Transverse colon (tissue), 4 donors: ENCODE data around the gene ASB15. TPM values are rescaled to one million over a fixed set of nuclear protein-coding genes. Genes with fewer than 3 reads are reported as not detected.

Experiments
- DNase-seq: peaks from one replicate; pipeline ENCODE4 v3.0.0-alpha.2; 2019
- H3K27ac ChIP-seq, 4 donors: fragments of 200-600 bp; sonication (generic); 2 replicates each; pipeline ENCODE4 v1.5.1; 2016 to 2018; ENCODE audit warnings: inconsistent platforms in 4 of 4
- H3K27me3 ChIP-seq: fragments of 200-600 bp; sonication (generic); 2 replicates; pipeline ENCODE4 v1.5.1; 2017; ENCODE audit warnings: inconsistent platforms
- H3K36me3 ChIP-seq, 4 donors: fragments of 200-600 bp; sonication (generic); 2 replicates each; pipeline ENCODE4 v1.5.1; 2017 to 2019; ENCODE audit warnings: inconsistent platforms in 4 of 4
- H3K4me1 ChIP-seq, 4 donors: fragments of 200-600 bp; sonication (generic); 2 replicates each; pipeline ENCODE4 v1.5.1; 2017 to 2020; ENCODE audit warnings: inconsistent platforms in 4 of 4
- H3K4me3 ChIP-seq, 4 donors: fragments of 200-600 bp; sonication (generic); 1 replicate in 1 of 4; 2 replicates in 3 of 4; pipeline versions ENCODE4 v1.5.1 to v1.6.1; 2017 to 2019; ENCODE audit warnings: inconsistent platforms in 4 of 4
- H3K9me3 ChIP-seq, 2 donors: fragments of 200-600 bp; sonication (generic); 2 replicates each; pipeline ENCODE4 v1.5.1; 2017 to 2019; ENCODE audit warnings: inconsistent platforms in 2 of 2
- EP300 ChIP-seq: sonication (generic); formaldehyde crosslinking; IDR thresholded peaks from one replicate; pipeline ENCODE4 v1.6.1; 2017; ENCODE audit warnings: antibody characterized with exemption, low read depth
- POLR2A ChIP-seq: fragments of 450-650 bp; IDR thresholded peaks from one replicate; pipeline ENCODE4 v1.6.1; 2016; ENCODE audit warnings: antibody characterized with exemption, mild to moderate bottlenecking, moderate library complexity
- POLR2AphosphoS5 ChIP-seq, 3 donors: sonication (generic); formaldehyde crosslinking; IDR thresholded peaks; one replicate each; pipeline ENCODE4 v1.6.1; 2016; ENCODE audit warnings: antibody characterized with exemption in 3 of 3
- WGBS, 2 donors: methylation state at CpG; one replicate each; pipeline ENCODE4 v1.1.5; 2018; ENCODE audit warnings: low coverage in 1 of 2; 5-methylcytosine and 5-hydroxymethylcytosine counted together
- in situ Hi-C, 4 donors: fragments of 200-750 bp; cut with MboI; loops; one replicate each; pipeline versions ENCODE4 v1.15.0 to v1.15.1; 2017; ENCODE audit warnings: low sequenced_read_pairs in 3 of 4, low pct_ligation_motif_present in 1 of 4, low pct_unique_long_range_greater_than_20kb in 1 of 4
- intact Hi-C: fragments of 100-400 bp; cut with DNase I; formaldehyde crosslinking; loops from one replicate; pipeline ENCODE4 v1.15.1; 2023; ENCODE audit warnings: low total_unique reads
- total RNA-seq, 4 donors: library from RNA; depleted of rRNA; stranded (reverse); fragments of >200 nt; gene quantifications; one replicate each; pipeline ENCODE4 v1.1.0, GENCODE V29; 2016
- TF ChIP-seq, protein P1 (sequence below), 5 experiments: fragments of 200-600 bp in 3 of 5; fragments of 450-650 bp in 2 of 5; sonication (generic) in 3 of 5; IDR thresholded peaks; 1 replicate in 2 of 5; 2 replicates in 3 of 5; pipeline ENCODE4 v1.5.1; 2016 to 2017; ENCODE audit warnings: antibody characterized with exemption in 5 of 5, inconsistent platforms in 3 of 5, mild to moderate bottlenecking in 2 of 5, moderate library complexity in 1 of 5

Gene ASB15
- total RNA-seq, 4 donors from 2014 or later: not detected

DNA sequence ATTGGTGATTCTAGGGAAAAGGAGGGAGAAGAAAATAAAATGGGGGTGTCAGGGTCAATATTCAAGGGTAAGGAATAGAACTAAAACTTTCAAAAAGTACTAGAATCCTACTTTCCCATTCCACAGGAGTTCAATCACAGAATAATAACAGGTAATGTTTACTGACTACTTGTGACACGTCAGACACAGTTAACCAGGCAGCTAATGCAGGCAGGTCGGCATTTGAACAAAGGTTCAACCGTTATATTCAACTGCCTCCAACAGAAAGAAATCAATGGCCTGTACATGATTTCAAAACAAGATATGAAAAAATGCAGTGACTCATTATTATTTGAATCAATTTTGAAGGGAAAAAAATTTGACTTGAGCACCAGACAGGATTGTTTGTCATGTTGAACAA lies 3.1 kb downstream of the ASB15 start:
- Histone ChIP-seq H3K27ac (no peak overlapping the region), H3K9me3 (no peaks in the 10 kb centered on the region), H3K4me1 (no peaks in the 10 kb centered on the region), H3K36me3 (no peaks in the 10 kb centered on the region), H3K27me3 (no peaks in the 10 kb centered on the region), H3K4me3 (no peak overlapping the region)
- DNase-seq: no peak
- 61 to 62% methylated on average over 3 of the region's 3 CpGs for WGBS, 2 donors
- intact Hi-C loops (no loop called here), in situ Hi-C loops (no loop called here)
- TF ChIP-seq, protein P1, sequence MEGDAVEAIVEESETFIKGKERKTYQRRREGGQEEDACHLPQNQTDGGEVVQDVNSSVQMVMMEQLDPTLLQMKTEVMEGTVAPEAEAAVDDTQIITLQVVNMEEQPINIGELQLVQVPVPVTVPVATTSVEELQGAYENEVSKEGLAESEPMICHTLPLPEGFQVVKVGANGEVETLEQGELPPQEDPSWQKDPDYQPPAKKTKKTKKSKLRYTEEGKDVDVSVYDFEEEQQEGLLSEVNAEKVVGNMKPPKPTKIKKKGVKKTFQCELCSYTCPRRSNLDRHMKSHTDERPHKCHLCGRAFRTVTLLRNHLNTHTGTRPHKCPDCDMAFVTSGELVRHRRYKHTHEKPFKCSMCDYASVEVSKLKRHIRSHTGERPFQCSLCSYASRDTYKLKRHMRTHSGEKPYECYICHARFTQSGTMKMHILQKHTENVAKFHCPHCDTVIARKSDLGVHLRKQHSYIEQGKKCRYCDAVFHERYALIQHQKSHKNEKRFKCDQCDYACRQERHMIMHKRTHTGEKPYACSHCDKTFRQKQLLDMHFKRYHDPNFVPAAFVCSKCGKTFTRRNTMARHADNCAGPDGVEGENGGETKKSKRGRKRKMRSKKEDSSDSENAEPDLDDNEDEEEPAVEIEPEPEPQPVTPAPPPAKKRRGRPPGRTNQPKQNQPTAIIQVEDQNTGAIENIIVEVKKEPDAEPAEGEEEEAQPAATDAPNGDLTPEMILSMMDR (IDR thresholded peaks at IDR 0.05): no peak
- TF ChIP-seq POLR2AphosphoS5 (IDR thresholded peaks at IDR 0.05) (no peak), EP300 (no peak), POLR2A (no peak)

DNA sequence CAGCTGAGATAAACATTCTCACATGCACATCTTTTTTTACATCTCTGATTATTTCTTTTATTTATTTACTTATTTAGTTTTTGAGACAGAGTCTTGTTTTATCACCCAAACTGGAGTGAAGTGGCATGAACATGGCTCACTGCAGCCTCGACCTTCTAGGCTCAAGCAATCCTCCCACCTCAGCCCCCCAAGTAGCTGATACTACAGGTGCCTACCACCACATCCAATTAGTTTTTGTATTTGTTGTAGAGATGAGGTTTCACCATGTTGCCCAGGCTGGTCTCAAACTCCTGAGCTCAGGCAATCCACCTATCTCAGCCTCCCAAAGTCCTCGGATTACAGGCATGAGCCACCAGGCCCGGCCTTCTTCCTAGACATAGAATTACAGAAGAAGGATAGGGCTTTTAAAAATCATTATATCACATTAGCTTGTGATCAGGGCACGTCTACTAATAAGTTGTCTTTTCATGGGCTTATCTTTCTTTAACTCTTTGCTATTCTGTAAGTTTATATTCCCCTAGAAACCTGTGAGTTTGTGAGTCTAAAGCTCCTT lies 5.9 kb downstream of the ASB15 start:
- no peak overlapping the region for H3K27ac ChIP-seq
- no peak for TF ChIP-seq POLR2A
- no peak overlapping the region for H3K4me3 ChIP-seq
- no peak for DNase-seq
- 73 to 81% methylated on average over 4 of the region's 4 CpGs for WGBS, 2 donors
- intact Hi-C loops (no loop called here), in situ Hi-C loops (no loop called here)
- no peaks in the 10 kb centered on the region for H3K4me1 ChIP-seq
- H3K36me3 ChIP-seq: no peaks in the 10 kb centered on the region
- H3K27me3 ChIP-seq: no peaks in the 10 kb centered on the region
- no peaks in the 10 kb centered on the region for H3K9me3 ChIP-seq

DNA sequence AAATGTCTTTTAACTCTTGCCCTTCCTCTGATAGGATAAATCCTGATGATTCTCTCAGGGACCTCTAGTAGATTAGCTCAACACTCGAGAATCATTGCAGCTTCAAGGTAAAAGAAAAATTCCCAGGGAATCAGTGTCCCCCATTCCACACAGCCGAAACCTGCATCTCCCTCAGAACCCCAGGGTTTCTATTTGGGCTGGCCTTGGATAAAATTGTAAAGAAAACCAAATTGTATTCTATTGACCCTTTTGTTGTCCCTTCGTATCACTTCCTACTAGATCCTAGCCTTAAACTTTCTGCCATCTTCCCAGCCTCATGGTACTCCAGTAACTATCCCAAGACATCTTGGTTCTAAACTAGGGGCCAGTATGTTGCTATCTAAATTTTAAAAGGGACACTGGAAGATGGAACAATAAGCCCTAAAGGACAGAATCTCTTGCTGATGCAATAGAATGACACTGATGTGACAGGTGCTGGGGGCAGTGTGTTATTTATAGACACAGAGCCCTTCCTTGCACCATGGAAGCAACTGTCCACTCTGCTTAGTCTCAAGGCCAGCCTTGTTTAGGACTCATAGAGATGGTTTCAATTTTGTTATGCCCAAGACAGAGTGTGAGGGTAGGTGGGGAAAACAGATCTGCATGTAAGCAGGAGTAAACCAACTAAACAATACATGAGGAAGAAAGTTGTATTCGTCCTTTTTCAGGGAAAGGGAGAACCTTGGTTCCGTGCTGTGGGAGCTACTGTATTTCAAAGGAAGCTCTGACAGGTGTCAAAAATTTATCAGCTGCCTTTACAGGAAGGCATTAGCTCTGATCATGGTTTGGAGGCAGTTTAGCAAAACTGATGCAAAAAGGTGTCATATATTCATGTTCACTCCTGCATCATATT lies 7.6 kb downstream of the ASB15 start:
- TF ChIP-seq, protein P1 (IDR thresholded peaks at IDR 0.05): no peak
- TF ChIP-seq POLR2A (no peak), POLR2AphosphoS5 (IDR thresholded peaks at IDR 0.05) (no peak), EP300 (no peak)
- no peak overlapping the region for H3K4me3 ChIP-seq
- H3K4me1 ChIP-seq: no peaks in the 10 kb centered on the region
- no peak overlapping the region for H3K27ac ChIP-seq
- H3K27me3 ChIP-seq: no peaks in the 10 kb centered on the region
- WGBS, 2 donors: 80 to 94% methylated on average over 3 to 5 of the region's 5 CpGs
- intact Hi-C loops (no loop called here), in situ Hi-C loops (no loop called here)
- DNase-seq: no peak
- no peaks in the 10 kb centered on the region for H3K9me3 ChIP-seq
- no peaks in the 10 kb centered on the region for H3K36me3 ChIP-seq

DNA sequence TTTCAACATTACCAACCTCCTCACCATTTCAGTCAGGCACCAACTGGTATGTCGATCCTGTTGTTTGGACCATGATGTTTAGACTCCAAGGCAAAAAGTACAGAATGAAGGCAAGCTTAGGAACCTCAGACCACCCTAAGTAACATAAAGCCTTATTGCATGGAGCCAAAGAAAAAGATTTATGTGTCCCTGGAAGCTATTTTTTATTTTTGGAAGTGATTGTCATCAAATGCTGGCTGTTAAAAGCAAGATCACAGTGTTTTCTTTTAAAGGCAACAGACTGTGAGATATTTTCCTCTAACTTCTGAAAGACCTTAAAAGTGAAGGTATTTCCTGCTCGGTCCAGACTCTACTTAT lies 8.2 kb downstream of the ASB15 start:
- Histone ChIP-seq H3K4me3 (no peak overlapping the region), H3K4me1 (no peaks in the 10 kb centered on the region), H3K27ac (no peak overlapping the region), H3K27me3 (no peaks in the 10 kb centered on the region), H3K9me3 (no peaks in the 10 kb centered on the region), H3K36me3 (no peaks in the 10 kb centered on the region)
- no peak for TF ChIP-seq POLR2A
- TF ChIP-seq, protein P1 (IDR thresholded peaks at IDR 0.05): no peak
- TF ChIP-seq EP300: no peak
- no peak for TF ChIP-seq POLR2AphosphoS5 (IDR thresholded peaks at IDR 0.05)
- WGBS, 2 donors: 76 to 94% methylated on average over 2 of the region's 2 CpGs
- intact Hi-C loops (no loop called here), in situ Hi-C loops (no loop called here)
- no peak for DNase-seq

DNA sequence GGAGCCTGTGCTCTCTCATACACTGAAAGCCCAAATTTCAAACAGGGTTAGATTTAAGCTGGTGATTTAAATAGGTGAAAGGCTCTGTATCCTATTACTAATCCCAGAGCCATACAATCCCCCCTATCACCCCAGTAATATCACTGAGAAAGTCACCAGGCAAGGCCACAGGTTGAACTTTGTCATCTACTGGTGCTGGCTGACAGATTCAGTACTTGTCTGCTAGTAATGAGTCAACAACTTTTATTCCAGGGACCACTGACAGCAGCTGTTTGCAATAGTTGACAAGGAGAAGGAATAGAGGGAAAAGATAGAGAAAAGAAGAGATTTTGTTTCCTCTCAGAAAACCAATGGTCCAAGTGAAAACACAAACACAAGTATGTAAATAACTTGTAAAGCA lies 10.4 kb downstream of the ASB15 start:
- Histone ChIP-seq H3K27me3 (no peaks in the 10 kb centered on the region), H3K27ac (no peak overlapping the region), H3K4me3 (no peak overlapping the region), H3K36me3 (no peaks in the 10 kb centered on the region), H3K4me1 (no peaks in the 10 kb centered on the region), H3K9me3 (no peaks in the 10 kb centered on the region)
- DNase-seq: no peak
- TF ChIP-seq, protein P1 (IDR thresholded peaks at IDR 0.05): no peak
- TF ChIP-seq POLR2A (no peak), EP300 (no peak), POLR2AphosphoS5 (IDR thresholded peaks at IDR 0.05) (no peak)
- in situ Hi-C loops (no loop called here), intact Hi-C loops (no loop called here)
